Measurements from ENCODE around the gene CHADL.
A peak's percentile ranks its signal among the peaks of the same experiment; 100 is the strongest.
"Not testable (repeated sequence)": the region's sequence is repeated elsewhere in the genome, so short reads cannot be mapped to it uniquely, and the experiment has no call there.

CHADL gene

GRCh38 chr22:41181349-41182241, 59.1 kb downstream of the CHADL start:
- DNase-seq = peak in 1 of 2 donors; percentile 40

GRCh38 chr22:41180926-41181325, 59.8 kb downstream of the CHADL start:
- DNase-seq = no peak

GRCh38 chr22:41180362-41180761, 60.4 kb downstream of the CHADL start:
- DNase-seq = not testable (repeated sequence)
